ENCODE results near the gene LRG1. TPM values are rescaled to one million over a fixed set of nuclear protein-coding genes. Genes with fewer than 3 reads are reported as not detected.

LRG1 gene
- total and polyA plus RNA-seq, 2 donors, result 3.9 to 4.6 TPM

DNA sequence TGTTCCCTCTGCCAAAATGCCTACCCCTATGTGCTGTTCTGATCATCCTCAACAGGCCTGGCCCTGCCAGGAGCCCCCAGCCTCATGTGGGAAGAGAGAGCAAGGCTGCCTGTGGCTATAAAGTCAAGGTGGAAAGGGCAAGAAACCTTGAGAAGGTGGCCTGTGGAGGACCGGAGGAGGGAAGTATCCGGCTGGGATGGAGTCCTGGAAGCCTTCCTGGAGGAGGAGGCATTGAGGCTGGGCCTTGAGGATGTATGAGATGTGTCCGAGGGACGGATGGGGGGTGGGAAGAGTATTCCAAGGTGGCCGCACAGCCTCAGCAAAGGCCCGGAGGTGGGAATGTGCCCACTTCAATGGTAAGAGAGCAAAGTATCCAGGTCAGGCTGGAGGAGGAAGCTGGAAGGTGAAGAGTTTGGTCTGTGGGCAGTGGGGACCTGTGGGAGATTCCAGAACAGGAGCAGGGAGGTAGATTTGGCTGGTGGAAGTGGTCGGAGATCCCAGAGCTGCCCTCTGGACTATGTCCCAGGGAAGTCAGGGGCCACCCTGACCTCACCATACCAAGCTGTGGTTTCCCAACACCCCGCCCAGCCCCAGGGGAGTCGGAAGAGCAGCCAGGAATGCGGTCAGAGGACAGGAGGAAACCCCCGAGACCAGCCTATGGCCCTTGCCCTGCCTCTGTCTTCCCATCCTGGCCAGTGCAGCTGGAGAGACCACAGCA, 18.5 kb downstream of the LRG1 start:
- no peak overlapping the region for H3K4me3 ChIP-seq (ENCODE audit: low read depth, low read length)
- H3K4me1 ChIP-seq (ENCODE audit: insufficient read depth), result no peaks in the 10 kb centered on the region
- DNase-seq (ENCODE audit: extremely low spot score), result no peak
- H3K27ac ChIP-seq (ENCODE audit: low read depth), result no peak overlapping the region
- 83% methylated on average over 11 of the region's 11 CpGs for WGBS
- H3K36me3 ChIP-seq (ENCODE audit: insufficient read depth), result no peaks in the 10 kb centered on the region

- Histone ChIP-seq H3K27ac (ENCODE audit: low read depth) (peak overlapping the region; percentile 51), H3K36me3 (ENCODE audit: insufficient read depth) (no peaks in the 10 kb centered on the region), H3K4me3 (ENCODE audit: low read depth, low read length) (no peak overlapping the region), H3K4me1 (ENCODE audit: insufficient read depth) (no peaks in the 10 kb centered on the region)
- 35% methylated on average over 9 of the region's 9 CpGs for WGBS
- no peak for DNase-seq (ENCODE audit: extremely low spot score)
Measured at GRCh38 chr19:4519521-4520277, 20.1 kb downstream of the LRG1 start.

DNA sequence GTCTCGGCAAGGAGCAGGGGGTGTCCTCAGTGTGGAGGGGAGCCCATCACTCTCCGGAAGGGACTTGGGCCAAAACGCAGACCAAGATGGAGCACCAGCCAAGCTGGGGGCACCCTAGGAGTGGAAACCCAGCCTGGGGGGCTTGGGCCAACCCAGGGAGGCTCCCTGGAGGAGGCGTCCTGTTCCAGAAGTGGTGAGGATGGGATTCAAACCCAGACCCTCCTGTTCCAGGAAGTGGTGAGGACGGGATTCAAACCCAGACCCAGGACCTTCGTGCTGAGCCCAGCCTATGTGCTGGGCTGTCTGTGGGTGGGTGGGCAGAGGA, 20.7 kb downstream of the LRG1 start:
- Histone ChIP-seq H3K36me3 (ENCODE audit: insufficient read depth) (no peaks in the 10 kb centered on the region), H3K27ac (ENCODE audit: low read depth) (peak overlapping the region; percentile 45), H3K4me1 (ENCODE audit: insufficient read depth) (no peaks in the 10 kb centered on the region), H3K4me3 (ENCODE audit: low read depth, low read length) (no peak overlapping the region)
- 75% methylated on average over 6 of the region's 6 CpGs for WGBS
- no peak for DNase-seq (ENCODE audit: extremely low spot score)

DNA sequence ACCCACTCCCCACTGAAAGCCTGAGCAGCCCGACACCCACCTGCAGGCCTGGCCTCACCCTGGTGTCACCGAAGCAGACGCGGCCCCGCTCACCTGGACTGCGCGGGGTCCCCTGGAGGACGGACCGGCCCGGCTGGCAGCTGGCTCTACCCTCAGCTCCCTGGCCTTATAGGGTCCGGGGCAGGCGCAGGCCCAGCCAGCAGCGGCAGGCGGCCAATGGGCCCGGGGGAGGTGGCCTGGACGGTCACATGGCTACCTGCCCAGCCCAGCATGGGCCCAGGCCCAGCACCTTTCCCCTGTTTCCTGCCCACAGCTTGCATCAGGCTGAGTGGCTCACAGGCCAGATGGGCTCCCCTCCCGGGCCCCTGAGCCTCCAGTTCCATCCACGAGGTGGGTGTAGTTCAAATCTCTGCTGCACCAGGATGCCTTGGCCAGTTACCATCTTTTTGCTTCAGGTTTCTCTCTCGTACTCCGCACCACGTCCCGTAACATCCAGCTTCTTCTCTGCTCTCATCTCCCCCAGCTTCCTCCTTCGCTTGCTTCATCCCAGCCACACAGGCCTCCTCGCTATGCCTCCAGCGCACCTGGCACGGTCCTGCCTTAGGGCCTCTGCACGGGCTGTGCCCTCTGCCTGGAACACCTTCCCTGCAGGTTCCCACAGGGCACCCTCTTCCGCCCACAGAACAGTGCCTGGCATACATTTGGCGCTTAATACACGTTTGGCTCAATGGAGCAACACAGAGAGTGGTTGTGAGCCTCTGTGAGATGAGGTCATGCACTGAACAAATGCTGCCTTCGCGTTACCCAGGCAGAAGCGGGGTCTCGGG, 21.3 kb downstream of the LRG1 start, which contains the start of gene PLIN4:
Gene PLIN4, minus strand, starts transcription at position 142 of the 827 bp plus-strand sequence. CDS start 214 bp downstream, outside the sequence.
- Histone ChIP-seq H3K27ac (ENCODE audit: low read depth) (peak within 1 kb of the TSS; percentile 45), H3K4me1 (ENCODE audit: insufficient read depth) (no peaks in the 10 kb centered on the region), H3K36me3 (ENCODE audit: insufficient read depth) (no peaks in the 10 kb centered on the region), H3K4me3 (ENCODE audit: low read depth, low read length) (no peak within 1 kb of the TSS)
- 41% methylated on average over 34 of the region's 34 CpGs for WGBS
- DNase-seq (ENCODE audit: extremely low spot score), result no peak

- 63% methylated on average over 24 of the region's 24 CpGs for WGBS
- no peak overlapping the region for H3K4me3 ChIP-seq (ENCODE audit: low read depth, low read length)
- DNase-seq (ENCODE audit: extremely low spot score), result no peak
- H3K27ac ChIP-seq (ENCODE audit: low read depth), result no peak overlapping the region
- H3K4me1 ChIP-seq (ENCODE audit: insufficient read depth), result no peaks in the 10 kb centered on the region
- H3K36me3 ChIP-seq (ENCODE audit: insufficient read depth), result no peaks in the 10 kb centered on the region
Measured at GRCh38 chr19:4517451-4518057, 22.3 kb downstream of the LRG1 start.

DNA sequence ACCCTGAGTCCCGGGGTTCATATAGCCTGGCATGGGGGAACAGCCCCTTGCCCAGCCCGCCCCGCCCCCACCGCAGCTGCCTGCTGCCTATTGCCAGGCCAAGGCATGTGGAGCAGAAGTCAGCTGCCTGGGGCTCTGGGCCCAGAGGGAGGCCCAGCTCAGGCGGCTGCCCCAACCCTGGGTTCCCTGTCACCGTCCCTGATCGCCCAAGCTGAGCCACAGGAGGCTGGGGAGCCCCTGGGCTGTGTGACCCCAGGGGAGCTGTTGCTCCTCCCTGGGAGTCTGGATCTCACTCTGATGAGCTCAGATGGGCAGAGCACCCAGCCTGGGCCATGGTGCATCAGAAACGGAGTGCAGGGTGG, 22.9 kb downstream of the LRG1 start:
- no peaks in the 10 kb centered on the region for H3K36me3 ChIP-seq (ENCODE audit: insufficient read depth)
- no peaks in the 10 kb centered on the region for H3K4me1 ChIP-seq (ENCODE audit: insufficient read depth)
- no peak overlapping the region for H3K4me3 ChIP-seq (ENCODE audit: low read depth, low read length)
- no peak for DNase-seq (ENCODE audit: extremely low spot score)
- H3K27ac ChIP-seq (ENCODE audit: low read depth), result no peak overlapping the region
- WGBS, result 50% methylated on average over 8 of the region's 8 CpGs

DNA sequence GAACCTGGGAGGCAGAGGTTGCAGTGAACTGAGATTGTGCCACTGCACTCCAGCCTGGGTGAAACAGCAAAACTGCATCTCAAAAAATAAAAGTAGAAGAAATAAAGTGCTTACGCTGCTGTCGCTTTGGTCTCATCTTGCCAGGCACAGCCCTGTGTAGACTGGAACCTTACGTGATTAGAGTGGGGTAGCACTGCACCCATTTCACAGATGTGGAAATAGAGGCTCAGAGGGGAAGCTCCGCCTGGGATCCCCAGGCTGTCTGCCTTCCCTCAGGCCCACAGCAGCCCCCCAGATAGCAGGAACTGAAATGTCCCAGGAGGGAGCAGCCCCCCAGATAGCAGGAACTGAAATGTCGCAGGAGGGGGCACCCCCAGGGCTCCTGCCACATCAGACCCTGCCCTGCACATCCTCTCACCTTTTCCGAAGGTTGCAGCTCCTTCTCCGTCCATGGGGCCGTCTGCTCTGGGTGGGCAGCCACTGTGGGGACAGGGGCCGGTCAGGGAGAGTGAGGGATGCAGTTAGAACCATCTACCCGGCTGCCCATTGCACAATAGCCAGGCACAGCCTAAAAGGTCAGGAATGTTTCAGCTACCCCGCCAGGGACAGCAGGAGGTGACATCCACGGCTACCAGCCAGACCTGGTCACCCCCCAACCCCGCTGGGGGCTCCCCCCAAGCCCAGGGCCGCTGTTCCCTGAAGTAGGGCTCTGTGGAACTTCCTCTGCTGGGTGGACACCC, 23.5 kb downstream of the LRG1 start:
- WGBS, result 67% methylated on average over 14 of the region's 14 CpGs
- Histone ChIP-seq H3K4me3 (ENCODE audit: low read depth, low read length) (no peak overlapping the region), H3K4me1 (ENCODE audit: insufficient read depth) (no peaks in the 10 kb centered on the region), H3K27ac (ENCODE audit: low read depth) (no peak overlapping the region), H3K36me3 (ENCODE audit: insufficient read depth) (no peaks in the 10 kb centered on the region)
- no peak for DNase-seq (ENCODE audit: extremely low spot score)

- Histone ChIP-seq H3K36me3 (ENCODE audit: insufficient read depth) (no peaks in the 10 kb centered on the region), H3K4me1 (ENCODE audit: insufficient read depth) (no peaks in the 10 kb centered on the region), H3K4me3 (ENCODE audit: low read depth, low read length) (no peak overlapping the region), H3K27ac (ENCODE audit: low read depth) (no peak overlapping the region)
- 88% methylated on average over 5 of the region's 5 CpGs for WGBS
- no peak for DNase-seq (ENCODE audit: extremely low spot score)
Measured at GRCh38 chr19:4515732-4516131, 24.1 kb downstream of the LRG1 start.

DNA sequence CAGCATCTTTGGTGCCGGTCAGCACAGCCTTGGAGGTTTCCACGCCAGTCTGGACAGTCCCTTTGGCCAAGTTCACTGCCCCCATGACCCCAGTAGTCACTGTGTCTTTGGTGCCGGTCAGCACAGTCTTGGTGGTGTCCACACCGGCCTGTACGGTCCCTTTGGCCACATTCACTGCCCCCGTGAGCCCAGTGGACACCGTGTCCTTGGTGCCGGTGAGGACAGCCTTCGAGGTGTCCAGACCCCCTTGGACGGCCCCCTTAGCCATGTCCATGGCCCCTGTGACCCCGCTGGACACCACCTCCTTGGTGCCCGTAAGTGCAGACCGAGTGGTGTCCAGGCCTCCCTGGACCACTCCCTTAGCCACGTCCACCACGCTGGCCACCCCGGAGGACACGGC, 26.6 kb downstream of the LRG1 start:
- 87% methylated on average over 17 of the region's 17 CpGs for WGBS
- Histone ChIP-seq H3K27ac (ENCODE audit: low read depth) (no peak overlapping the region), H3K36me3 (ENCODE audit: insufficient read depth) (no peaks in the 10 kb centered on the region), H3K4me3 (ENCODE audit: low read depth, low read length) (no peak overlapping the region), H3K4me1 (ENCODE audit: insufficient read depth) (no peaks in the 10 kb centered on the region)
- no peak for DNase-seq (ENCODE audit: extremely low spot score)

- H3K4me1 ChIP-seq (ENCODE audit: insufficient read depth), result no peaks in the 10 kb centered on the region
Measured at GRCh38 chr19:4512070-4512469, 27.8 kb downstream of the LRG1 start.

GRCh38 chr19:4511300-4512054, 28.4 kb downstream of the LRG1 start:
- 85% methylated on average over 27 of the region's 27 CpGs for WGBS
- no peak for DNase-seq (ENCODE audit: extremely low spot score)

More at GRCh38 chr19:4512070-4512469, 27.8 kb downstream of the LRG1 start:
- Histone ChIP-seq H3K36me3 (ENCODE audit: insufficient read depth) (no peaks in the 10 kb centered on the region), H3K4me3 (ENCODE audit: low read depth, low read length) (no peak overlapping the region), H3K27ac (ENCODE audit: low read depth) (no peak overlapping the region)
- DNase-seq (ENCODE audit: extremely low spot score), result no peak
- 90% methylated on average over 17 of the region's 17 CpGs for WGBS

DNA sequence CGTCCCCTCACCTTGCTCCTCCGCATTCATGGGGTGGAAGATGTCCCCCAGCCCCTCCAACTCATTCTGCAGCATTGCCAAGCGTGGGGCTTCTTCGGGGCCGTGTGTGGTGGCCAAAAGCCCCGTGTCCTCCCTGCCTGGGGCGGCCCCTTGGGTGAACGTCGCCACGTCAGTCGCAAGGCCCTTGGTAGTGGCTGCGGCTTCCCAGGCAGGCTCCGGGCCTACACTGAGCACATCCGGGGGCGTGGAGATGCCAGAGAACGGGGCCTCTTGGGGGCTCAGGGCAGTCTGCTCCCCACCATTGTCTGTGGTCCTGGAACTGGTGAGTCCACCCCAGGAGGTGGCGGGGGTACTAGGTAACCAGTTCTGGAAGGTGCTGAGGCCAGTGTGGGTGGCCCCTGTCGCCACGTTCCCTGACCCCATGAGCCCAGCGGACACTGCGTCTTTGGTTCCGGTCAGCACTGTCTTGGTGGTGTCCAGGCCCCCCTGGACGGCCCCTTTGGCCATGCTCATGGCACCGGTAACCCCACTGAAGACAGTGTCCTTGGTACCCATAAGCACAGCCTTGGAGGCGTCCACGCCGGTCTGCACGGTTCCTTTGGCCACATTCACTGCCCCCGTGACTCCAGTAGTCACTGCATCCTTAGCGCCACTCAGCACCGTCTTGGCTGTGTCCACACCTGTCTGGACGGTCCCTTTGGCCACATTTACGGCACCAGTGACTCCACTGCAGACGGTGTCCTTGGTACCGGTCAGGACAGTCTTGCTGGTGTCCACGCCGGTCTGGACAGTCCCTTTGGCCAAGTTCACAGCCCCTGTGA, 29.2 kb downstream of the LRG1 start:
- Histone ChIP-seq H3K4me1 (ENCODE audit: insufficient read depth) (no peaks in the 10 kb centered on the region), H3K36me3 (ENCODE audit: insufficient read depth) (no peaks in the 10 kb centered on the region), H3K4me3 (ENCODE audit: low read depth, low read length) (no peak overlapping the region), H3K27ac (ENCODE audit: low read depth) (no peak overlapping the region)
- no peak for DNase-seq (ENCODE audit: extremely low spot score)
- 89% methylated on average over 37 of the region's 37 CpGs for WGBS

More at GRCh38 chr19:4511300-4512054, 28.4 kb downstream of the LRG1 start:
- Histone ChIP-seq H3K4me3 (ENCODE audit: low read depth, low read length) (no peak overlapping the region), H3K36me3 (ENCODE audit: insufficient read depth) (no peaks in the 10 kb centered on the region), H3K27ac (ENCODE audit: low read depth) (no peak overlapping the region), H3K4me1 (ENCODE audit: insufficient read depth) (no peaks in the 10 kb centered on the region)

Data from urinary bladder (tissue), 4 donors.